ENCODE results near the gene TACO1.

TACO1 gene

DNA sequence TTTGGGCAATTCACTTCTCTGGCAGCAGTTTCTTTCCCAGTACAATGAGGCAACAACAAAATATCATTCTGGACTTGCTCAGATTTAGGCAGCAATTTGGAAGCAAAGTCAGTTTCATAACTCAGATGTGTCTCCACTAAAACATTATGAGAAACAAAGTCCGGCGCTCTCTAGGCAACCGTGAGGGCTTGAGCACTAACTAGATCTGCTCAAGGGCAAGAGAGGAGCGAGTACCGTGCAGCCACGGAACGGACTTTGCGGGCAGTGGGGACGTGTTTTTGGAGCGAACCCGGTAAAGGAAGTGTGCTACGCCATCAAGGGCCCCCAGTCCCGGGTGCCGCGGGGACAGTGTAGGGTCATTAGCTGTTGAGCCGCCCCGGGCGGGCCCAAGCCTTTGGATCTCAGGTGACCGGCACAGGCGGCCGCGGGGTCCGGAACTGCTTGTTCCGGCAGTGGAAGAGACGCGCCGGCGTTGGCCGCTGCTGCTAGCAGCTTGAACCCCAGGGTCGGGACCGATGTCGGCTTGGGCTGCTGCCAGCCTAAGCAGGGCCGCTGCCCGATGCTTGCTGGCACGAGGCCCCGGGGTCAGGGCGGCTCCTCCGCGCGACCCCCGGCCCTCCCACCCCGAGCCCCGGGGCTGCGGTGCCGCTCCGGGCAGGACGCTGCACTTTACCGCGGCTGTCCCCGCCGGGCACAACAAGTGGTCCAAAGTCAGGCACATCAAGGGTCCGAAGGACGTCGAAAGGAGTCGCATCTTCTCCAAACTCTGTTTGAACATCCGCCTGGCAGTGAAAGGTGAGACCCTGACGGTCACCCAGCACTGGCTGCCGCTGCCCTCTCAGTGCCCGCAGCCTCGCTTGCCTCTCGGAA, at the start of gene TACO1:
Gene TACO1, plus strand, starts transcription at position 327 of the 870 bp plus-strand sequence. Its CDS starts 189 bp downstream, at position 516.
- Histone ChIP-seq H3K9me3 (ENCODE audit: severe bottlenecking) (no peaks in the 10 kb centered on the region), H3K36me3 (peaks cover 33% of the 10 kb centered on the region), H3K27me3 (ENCODE audit: insufficient read depth, low read depth, severe bottlenecking) (no peaks in the 10 kb centered on the region), H3K27ac (peak within 1 kb of the TSS; percentile 97), H3K4me3 (ENCODE audit: low read depth, low read length) (peak within 1 kb of the TSS; percentile 77)
- TF ChIP-seq, protein P1, sequence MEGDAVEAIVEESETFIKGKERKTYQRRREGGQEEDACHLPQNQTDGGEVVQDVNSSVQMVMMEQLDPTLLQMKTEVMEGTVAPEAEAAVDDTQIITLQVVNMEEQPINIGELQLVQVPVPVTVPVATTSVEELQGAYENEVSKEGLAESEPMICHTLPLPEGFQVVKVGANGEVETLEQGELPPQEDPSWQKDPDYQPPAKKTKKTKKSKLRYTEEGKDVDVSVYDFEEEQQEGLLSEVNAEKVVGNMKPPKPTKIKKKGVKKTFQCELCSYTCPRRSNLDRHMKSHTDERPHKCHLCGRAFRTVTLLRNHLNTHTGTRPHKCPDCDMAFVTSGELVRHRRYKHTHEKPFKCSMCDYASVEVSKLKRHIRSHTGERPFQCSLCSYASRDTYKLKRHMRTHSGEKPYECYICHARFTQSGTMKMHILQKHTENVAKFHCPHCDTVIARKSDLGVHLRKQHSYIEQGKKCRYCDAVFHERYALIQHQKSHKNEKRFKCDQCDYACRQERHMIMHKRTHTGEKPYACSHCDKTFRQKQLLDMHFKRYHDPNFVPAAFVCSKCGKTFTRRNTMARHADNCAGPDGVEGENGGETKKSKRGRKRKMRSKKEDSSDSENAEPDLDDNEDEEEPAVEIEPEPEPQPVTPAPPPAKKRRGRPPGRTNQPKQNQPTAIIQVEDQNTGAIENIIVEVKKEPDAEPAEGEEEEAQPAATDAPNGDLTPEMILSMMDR (IDR thresholded peaks at IDR 0.05; ENCODE audit: low read depth, low read length) = no peak
- DNase-seq = peak; percentile 95

DNA sequence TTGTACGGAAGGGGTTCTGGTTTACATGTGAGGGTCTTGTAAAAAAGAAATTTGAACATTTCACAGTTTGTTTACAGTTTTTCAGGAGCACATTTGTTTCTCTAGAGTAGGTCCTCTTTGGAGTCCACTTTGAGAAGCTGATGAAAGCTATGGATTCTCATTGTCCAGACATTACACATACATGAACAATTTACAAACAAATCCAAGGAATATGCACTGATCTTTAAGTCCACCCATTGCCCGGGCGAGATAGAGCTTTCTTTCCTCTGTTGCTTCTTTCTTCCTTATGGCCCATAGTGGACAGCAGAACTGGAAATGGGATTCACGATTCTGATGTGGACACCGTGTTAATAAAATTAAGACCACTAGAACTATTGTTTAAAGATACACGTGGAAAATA, 48.5 kb upstream of the TACO1 start:
- Histone ChIP-seq H3K9me3 (ENCODE audit: severe bottlenecking) (no peaks in the 10 kb centered on the region), H3K4me3 (ENCODE audit: low read depth, low read length) (peak overlapping the region; percentile 94), H3K36me3 (peaks cover 57% of the 10 kb centered on the region), H3K27ac (peak overlapping the region; percentile 89), H3K27me3 (ENCODE audit: insufficient read depth, low read depth, severe bottlenecking) (no peaks in the 10 kb centered on the region)
- TF ChIP-seq, protein P1 (IDR thresholded peaks at IDR 0.05; ENCODE audit: low read depth, low read length) = no peak
- no peak for DNase-seq

DNA sequence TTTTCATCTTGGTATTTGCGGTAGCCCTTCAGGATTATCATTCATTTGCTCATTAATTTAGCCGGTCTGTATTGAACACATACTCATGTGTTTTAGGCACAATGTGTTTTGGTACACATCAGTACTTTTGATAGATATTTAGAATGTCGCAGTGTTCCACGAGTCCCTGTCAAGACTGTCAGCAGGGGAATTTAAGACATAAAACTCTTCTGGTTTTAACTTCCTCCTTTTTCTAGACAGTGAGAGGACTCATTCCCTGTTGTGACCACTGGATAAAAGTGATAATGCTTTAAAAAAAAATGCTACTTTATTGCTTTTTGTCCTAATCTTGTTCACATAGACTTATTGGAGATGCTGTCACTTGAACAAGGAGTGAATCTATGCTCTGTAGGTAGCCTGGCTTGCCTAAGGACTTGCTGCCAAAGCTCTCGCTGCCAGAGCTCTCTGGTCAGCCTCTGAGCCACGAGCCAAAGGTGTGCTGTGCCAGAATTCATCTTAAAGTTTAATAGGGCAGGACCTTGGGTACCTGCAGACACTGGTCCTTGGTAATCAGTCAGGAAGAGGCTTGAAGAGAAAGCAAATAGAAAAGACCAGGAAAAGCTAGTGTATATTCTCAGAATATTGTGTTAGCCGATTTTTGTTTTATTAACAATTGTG, 45.1 kb upstream of the TACO1 start:
- H3K4me3 ChIP-seq (ENCODE audit: low read depth, low read length) = no peak overlapping the region
- no peak for DNase-seq
- peaks cover 46% of the 10 kb centered on the region for H3K36me3 ChIP-seq
- TF ChIP-seq, protein P1 (IDR thresholded peaks at IDR 0.05; ENCODE audit: low read depth, low read length) = no peak
- no peak overlapping the region for H3K27ac ChIP-seq
- H3K9me3 ChIP-seq (ENCODE audit: severe bottlenecking) = no peaks in the 10 kb centered on the region
- no peaks in the 10 kb centered on the region for H3K27me3 ChIP-seq (ENCODE audit: insufficient read depth, low read depth, severe bottlenecking)

DNA sequence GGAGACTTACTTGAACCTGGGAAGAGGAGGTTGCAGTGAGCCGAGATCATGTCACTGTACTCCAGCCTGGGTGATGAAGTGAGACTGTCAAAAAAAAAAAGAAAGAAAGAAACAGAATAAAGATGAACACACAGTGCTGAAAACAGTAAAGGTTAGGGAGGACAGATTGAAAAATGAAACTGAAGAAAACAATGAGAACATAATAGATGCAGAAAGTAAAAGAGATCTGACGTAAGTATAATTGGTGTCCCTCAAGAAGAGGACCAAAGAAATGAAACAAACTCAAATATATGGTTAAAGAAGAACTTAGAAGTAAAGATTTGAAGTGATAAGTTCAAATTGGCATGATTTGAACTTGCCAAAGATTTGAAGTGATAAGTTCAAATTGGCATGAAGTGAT, 43.3 kb upstream of the TACO1 start:
- Histone ChIP-seq H3K27me3 (ENCODE audit: insufficient read depth, low read depth, severe bottlenecking) (no peaks in the 10 kb centered on the region), H3K36me3 (peaks cover 38% of the 10 kb centered on the region), H3K4me3 (ENCODE audit: low read depth, low read length) (no peak overlapping the region), H3K27ac (no peak overlapping the region), H3K9me3 (ENCODE audit: severe bottlenecking) (no peaks in the 10 kb centered on the region)
- no peak for DNase-seq
- TF ChIP-seq, protein P1 (IDR thresholded peaks at IDR 0.05; ENCODE audit: low read depth, low read length) = no peak

DNA sequence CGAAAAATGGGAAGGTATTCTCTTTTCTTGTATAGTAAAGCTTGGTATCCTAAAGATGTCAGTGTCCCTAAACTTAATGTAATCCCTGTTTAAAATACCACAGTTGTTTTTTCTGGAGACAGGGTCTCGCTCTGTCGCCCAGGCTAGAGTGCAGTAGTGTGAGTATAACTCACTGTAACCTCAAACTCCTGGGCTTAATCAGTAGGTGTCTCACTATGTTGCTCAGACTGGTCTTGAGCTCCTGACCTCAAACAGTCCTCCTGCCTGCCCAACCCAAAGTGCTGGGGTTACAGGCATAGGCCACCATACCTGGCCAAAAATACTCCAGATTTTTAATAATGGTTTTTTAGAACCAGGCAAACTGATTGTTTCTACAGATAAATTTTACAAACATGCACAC, 42.3 kb upstream of the TACO1 start:
- Histone ChIP-seq H3K4me3 (ENCODE audit: low read depth, low read length) (no peak overlapping the region), H3K27ac (no peak overlapping the region), H3K9me3 (ENCODE audit: severe bottlenecking) (no peaks in the 10 kb centered on the region), H3K27me3 (ENCODE audit: insufficient read depth, low read depth, severe bottlenecking) (no peaks in the 10 kb centered on the region), H3K36me3 (peaks cover 28% of the 10 kb centered on the region)
- no peak for DNase-seq
- TF ChIP-seq, protein P1 (IDR thresholded peaks at IDR 0.05; ENCODE audit: low read depth, low read length) = no peak
